Psoas muscle (tissue), 8 donors: ENCODE data around the gene TTC21B. TPM values are rescaled to one million over a fixed set of nuclear protein-coding genes. Genes with fewer than 3 reads are reported as not detected.
A peak's percentile ranks its signal among the peaks of the same experiment; 100 is the strongest.

Experiments
- ATAC-seq, 4 donors: fragments of 200-7000 bp; cut with Tn5 transposase; one replicate each; pipeline ENCODE4 v1.9.1; 2020; ENCODE audit warnings: moderate library complexity in 3 of 4, mild to moderate bottlenecking in 2 of 4
- DNase-seq, 2 donors: peaks; one replicate each; pipeline ENCODE4 v3.0.0-alpha.2; 2020
- H3K27ac ChIP-seq: fragments of 200-600 bp; one replicate; pipeline ENCODE4 v1.8.0; 2022
- H3K27me3 ChIP-seq, 3 donors: fragments of 200-600 bp in 1 of 3; one replicate each; pipeline versions ENCODE4 v1.6.1 to v1.8.0; 2013 to 2022; ENCODE audit warnings: low read length in 2 of 3, mild to moderate bottlenecking in 2 of 3, moderate library complexity in 1 of 3; ENCODE audit not compliant: insufficient read depth in 3 of 3
- H3K36me3 ChIP-seq, 2 donors: fragments of 200-600 bp in 1 of 2; one replicate each; pipeline versions ENCODE4 v1.6.1 to v1.8.0; 2013 to 2022; ENCODE audit warnings: low read depth in 1 of 2, mild to moderate bottlenecking in 1 of 2, moderate library complexity in 1 of 2; ENCODE audit not compliant: insufficient read depth in 1 of 2
- H3K4me1 ChIP-seq: fragments of 200-600 bp; one replicate; pipeline ENCODE4 v1.8.0; 2022
- H3K4me3 ChIP-seq: fragments of 200-600 bp; one replicate; pipeline ENCODE4 v1.8.0; 2022; ENCODE audit warnings: mild to moderate bottlenecking
- H3K9me3 ChIP-seq: fragments of 200-600 bp; one replicate; pipeline ENCODE4 v1.8.0; 2022
- WGBS, 3 donors: extraction: QIAGEN DNeasy Blood & Tissue Kit; methylation state at CpG; one replicate each; pipeline versions ENCODE4 v1.1.6 to v1.1.7; 2013; 5-methylcytosine and 5-hydroxymethylcytosine counted together
- intact Hi-C, 2 donors: fragments of 100-400 bp; cut with DNase I; formaldehyde crosslinking; loops; one replicate each; pipeline versions ENCODE4 v1.11.0 to v1.14.2; 2022
- polyA plus RNA-seq, 3 donors: library from polyadenylated mRNA; stranded (reverse); fragments of 200-250 nt; gene quantifications; one replicate each; pipeline ENCODE4 v1.2.3, GENCODE V29; 2013
- total RNA-seq, 4 donors: library from RNA; stranded (reverse); fragmentation: NEBNext Ultra II Directional in 2 of 4; extraction: Animal tissue kit (Norgen Biotek cat#: 25700) in 2 of 4; gene quantifications; one replicate each; pipeline versions ENCODE4 v1.2.1 to v1.2.4, GENCODE V29; 2021 to 2023
- TF ChIP-seq, protein P1 (sequence below): fragments of 200-600 bp; IDR thresholded peaks from one replicate; pipeline ENCODE4 v1.8.0; 2022; ENCODE audit warnings: antibody characterized with exemption
- donor health status: healthy with polysubstance abuse.
- donor health status: DM: no; HTN: no; CAD: no; lungs with moderate emphysema.
- donor health status: Bipolar disorder and iron deficiency.
- donor health status: healthy.
- donor health status: DM: yes; HTN: yes; CAD: no.
- donor health status: DM: no; HTN: no; CAD: no.
- donor health status: DM: no; HTN: no; CAD: no.
- donor health status: DM: yes; HTN: yes; CAD: no.

The TTC21B gene
- total and polyA plus RNA-seq, 7 donors = 2.6 to 16.7 (median 10.6) TPM

DNA sequence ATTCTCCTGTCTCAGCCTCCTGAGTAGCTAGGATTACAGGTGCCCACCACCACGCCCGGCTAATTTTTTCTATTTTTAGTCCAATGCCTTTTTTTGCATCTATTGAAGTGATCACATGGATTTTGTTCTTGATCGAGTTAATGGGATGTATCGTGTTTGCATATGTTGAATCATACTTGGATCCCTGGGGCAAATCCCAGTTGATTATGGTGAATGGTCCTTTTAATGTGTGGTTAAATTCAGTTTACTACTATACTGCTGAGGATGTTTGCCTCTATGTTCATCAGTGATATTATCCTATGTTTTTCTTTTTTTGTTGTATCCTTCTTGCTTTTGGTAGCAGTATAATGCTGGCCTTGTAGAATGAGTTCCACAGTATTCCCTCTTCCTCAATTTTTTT lies 8.2 kb upstream of the TTC21B start:
- Histone ChIP-seq H3K9me3 (no peaks in the 10 kb centered on the region), H3K27me3 (no peaks in the 10 kb centered on the region), H3K4me3 (no peak overlapping the region), H3K36me3 (no peaks in the 10 kb centered on the region), H3K4me1 (no peaks in the 10 kb centered on the region), H3K27ac (no peak overlapping the region)
- intact Hi-C loops = no loop called here
- DNase-seq (no peak), ATAC-seq (no peak)
- WGBS, 3 donors = 87 to 97% (median 97%) methylated on average over 4 of the region's 4 CpGs
- TF ChIP-seq, protein P1, sequence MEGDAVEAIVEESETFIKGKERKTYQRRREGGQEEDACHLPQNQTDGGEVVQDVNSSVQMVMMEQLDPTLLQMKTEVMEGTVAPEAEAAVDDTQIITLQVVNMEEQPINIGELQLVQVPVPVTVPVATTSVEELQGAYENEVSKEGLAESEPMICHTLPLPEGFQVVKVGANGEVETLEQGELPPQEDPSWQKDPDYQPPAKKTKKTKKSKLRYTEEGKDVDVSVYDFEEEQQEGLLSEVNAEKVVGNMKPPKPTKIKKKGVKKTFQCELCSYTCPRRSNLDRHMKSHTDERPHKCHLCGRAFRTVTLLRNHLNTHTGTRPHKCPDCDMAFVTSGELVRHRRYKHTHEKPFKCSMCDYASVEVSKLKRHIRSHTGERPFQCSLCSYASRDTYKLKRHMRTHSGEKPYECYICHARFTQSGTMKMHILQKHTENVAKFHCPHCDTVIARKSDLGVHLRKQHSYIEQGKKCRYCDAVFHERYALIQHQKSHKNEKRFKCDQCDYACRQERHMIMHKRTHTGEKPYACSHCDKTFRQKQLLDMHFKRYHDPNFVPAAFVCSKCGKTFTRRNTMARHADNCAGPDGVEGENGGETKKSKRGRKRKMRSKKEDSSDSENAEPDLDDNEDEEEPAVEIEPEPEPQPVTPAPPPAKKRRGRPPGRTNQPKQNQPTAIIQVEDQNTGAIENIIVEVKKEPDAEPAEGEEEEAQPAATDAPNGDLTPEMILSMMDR = no peak

DNA sequence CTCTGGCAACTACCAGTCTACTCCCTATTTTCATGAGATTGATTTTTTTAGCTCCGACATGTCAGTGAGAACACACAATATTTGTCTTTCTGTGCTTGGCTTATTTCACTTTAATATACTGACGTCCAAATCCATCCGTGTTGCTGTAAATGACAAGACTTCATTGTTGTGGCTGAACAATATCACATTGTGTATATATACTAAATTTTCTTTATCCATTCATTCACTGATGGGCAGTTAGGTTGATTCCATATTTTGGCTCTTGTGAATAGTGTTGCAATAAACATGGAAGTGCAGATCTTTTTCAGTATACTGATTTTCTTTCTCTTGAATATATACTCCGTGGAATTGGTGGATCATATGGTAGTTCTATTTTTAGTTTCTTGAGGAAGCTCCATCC lies 5.8 kb upstream of the TTC21B start:
- Histone ChIP-seq H3K27ac (no peak overlapping the region), H3K4me3 (no peak overlapping the region), H3K9me3 (no peaks in the 10 kb centered on the region), H3K4me1 (peaks cover 7% of the 10 kb centered on the region), H3K36me3 (no peaks in the 10 kb centered on the region), H3K27me3 (no peaks in the 10 kb centered on the region)
- TF ChIP-seq, protein P1 = no peak
- intact Hi-C loops = no loop called here
- WGBS, 3 donors = 63 to 73% (median 70%) methylated on average over 4 of the region's 4 CpGs
- no peak for DNase-seq
- ATAC-seq = no peak

DNA sequence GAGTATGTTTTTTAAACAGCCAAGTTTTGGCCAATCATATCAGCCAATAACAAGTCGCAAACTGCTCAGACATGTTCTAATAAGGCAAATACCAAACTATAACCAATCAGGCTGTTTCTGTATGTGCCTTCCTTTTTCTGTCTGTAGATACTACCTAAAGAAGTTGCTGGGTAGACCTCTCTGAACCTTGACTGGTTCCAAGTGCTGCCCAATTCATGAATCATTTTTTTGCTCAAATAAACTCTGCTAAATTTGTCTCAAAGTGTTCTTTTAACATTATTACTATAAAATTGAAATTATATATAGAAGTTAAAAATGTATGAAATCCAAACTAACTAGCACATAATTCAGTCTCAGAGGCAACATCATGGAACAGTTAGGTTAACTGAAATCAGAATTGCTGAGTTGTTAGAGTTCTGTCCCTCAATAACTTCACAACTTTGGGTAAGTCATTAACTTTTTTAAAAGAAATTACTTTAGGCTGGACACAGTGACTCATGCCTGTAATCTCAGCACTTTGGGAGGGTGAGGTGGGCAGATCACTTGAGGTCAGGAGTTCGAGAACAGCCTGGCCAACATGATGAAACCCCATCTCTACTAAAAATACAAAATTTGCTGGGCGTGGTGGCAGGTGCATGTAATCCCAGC lies 4.9 kb upstream of the TTC21B start:
- intact Hi-C loops = no loop called here
- ATAC-seq (no peak), DNase-seq (no peak)
- Histone ChIP-seq H3K9me3 (no peaks in the 10 kb centered on the region), H3K27me3 (no peaks in the 10 kb centered on the region), H3K36me3 (no peaks in the 10 kb centered on the region), H3K27ac (no peak overlapping the region), H3K4me3 (no peak overlapping the region), H3K4me1 (peaks cover 9% of the 10 kb centered on the region)
- TF ChIP-seq, protein P1 = no peak
- 58 to 81% (median 69%) methylated on average over 3 of the region's 3 CpGs for WGBS, 3 donors

DNA sequence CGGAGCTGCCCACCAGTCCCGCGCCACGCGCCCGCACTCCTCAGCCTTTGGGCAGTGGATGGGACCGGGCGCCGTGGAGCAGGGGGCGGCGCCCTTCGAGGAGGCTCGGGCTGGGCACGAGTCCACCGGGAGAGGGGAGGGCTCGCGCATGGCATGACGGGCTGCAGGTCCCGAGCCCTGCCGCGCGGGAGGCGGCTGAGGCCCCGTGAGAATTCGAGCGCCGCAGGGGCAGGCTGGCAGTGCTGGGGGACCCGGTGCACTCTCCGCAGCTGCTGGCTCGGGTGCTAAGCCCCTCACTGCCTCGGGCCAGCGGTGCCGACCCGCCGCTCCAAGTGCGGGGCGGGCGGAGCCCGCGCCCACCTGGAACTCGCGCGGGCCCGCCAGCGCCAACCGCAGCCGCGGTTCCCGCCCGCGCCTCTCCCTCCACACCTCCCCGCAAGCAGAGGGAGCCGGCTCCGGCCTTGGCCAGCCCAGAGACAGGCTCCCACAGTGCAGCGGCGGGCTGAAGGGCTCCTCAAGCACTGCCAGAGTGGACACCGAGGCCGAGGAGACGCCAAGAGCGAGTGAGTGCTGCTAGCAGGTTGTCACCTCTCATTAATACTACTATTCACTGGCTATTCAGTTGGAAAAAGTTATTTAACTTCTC lies 3.6 kb upstream of the TTC21B start:
- DNase-seq = peak in 1 of 2 donors; percentile 50
- intact Hi-C loops = no loop called here
- 82 to 93% (median 85%) methylated on average over 50 to 60 of the region's 60 CpGs for whole genome bisulfite sequencing, 3 donors

More for the DNA sequence above, 3.6 kb upstream of the TTC21B start:
- Histone ChIP-seq H3K36me3 (no peaks in the 10 kb centered on the region), H3K27me3 (no peaks in the 10 kb centered on the region), H3K9me3 (no peaks in the 10 kb centered on the region), H3K4me1 (peaks cover 14% of the 10 kb centered on the region), H3K4me3 (peak overlapping the region; percentile 17), H3K27ac (no peak overlapping the region)
- ATAC-seq = no peak
- TF ChIP-seq, protein P1 = no peak
